SK-N-SH (cell line): ENCODE data around the gene CDC14B. TPM values are rescaled to one million over a fixed set of nuclear protein-coding genes. Genes with fewer than 3 reads are reported as not detected.

Source experiments
- CTCF ChIA-PET: fragments of 300-600, 350-600 bp; formaldehyde crosslinking; extraction: SDS; loops from one replicate; lab custom pipeline; 2021; lab: Yijun Ruan, JAX
- POLR2A ChIA-PET: fragments of 350-600 bp; sonication (Branson Sonifier 250); formaldehyde crosslinking; extraction: SDS; loops from one replicate; lab custom pipeline; 2020; ENCODE audit warnings: antibody characterized with exemption, inconsistent platforms; lab: Yijun Ruan, JAX
- DNase-seq: peaks from one replicate; pipeline ENCODE4 v3.0.0; 2012
- H2AFZ ChIP-seq: fragments of 200-600 bp; sonication (generic); 2 replicates; pipeline ENCODE4 v1.8.1; 2016; ENCODE audit warnings: antibody characterized with exemption, mild to moderate bottlenecking, low read depth
- H3F3A ChIP-seq: fragments of 200-600 bp; sonication (generic); replicated peaks from 2 replicates; pipeline ENCODE3; 2016; ENCODE audit warnings: antibody characterized with exemption, mild to moderate bottlenecking; ENCODE audit not compliant: insufficient read depth
- H3K27ac ChIP-seq, 2 experiments: fragments of 200-500 bp in 1 of 2; fragments of 200-600 bp in 1 of 2; sonication (Bioruptor generic) in 1 of 2; sonication (generic), shearing (Covaris generic) in 1 of 2; 2 replicates each; pipeline versions ENCODE4 v1.5.1 to v1.6.1; 2014 to 2016; ENCODE audit warnings: low read depth in 2 of 2, inconsistent platforms in 1 of 2, low read length in 1 of 2, mild to moderate bottlenecking in 1 of 2, mixed read lengths in 1 of 2
- H3K27me3 ChIP-seq: fragments of 200-600 bp; sonication (generic), shearing (Covaris generic); 2 replicates; pipeline ENCODE4 v1.6.1; 2016; ENCODE audit warnings: mixed run types; ENCODE audit not compliant: insufficient read depth
- H3K36me3 ChIP-seq, 2 experiments: fragments of 200-500 bp in 1 of 2; fragments of 200-600 bp in 1 of 2; sonication (Bioruptor generic) in 1 of 2; sonication (generic) in 1 of 2; replicated peaks in 1 of 2; 2 replicates each; pipeline versions ENCODE3 to v1.5.1; 2014 to 2016; ENCODE audit warnings: low read length in 1 of 2, mild to moderate bottlenecking in 1 of 2; ENCODE audit not compliant: insufficient read depth in 2 of 2, control insufficient read depth in 1 of 2
- H3K4me1 ChIP-seq, 2 experiments: fragments of 200-500 bp in 1 of 2; fragments of 200-600 bp in 1 of 2; sonication (Bioruptor generic) in 1 of 2; sonication (generic), shearing (Covaris generic) in 1 of 2; 2 replicates each; pipeline versions ENCODE4 v1.5.1 to v1.6.1; 2014 to 2016; ENCODE audit warnings: low read depth in 1 of 2, low read length in 1 of 2, mixed run types in 1 of 2; ENCODE audit not compliant: insufficient read depth in 2 of 2, control insufficient read depth in 1 of 2
- H3K4me2 ChIP-seq: fragments of 200-600 bp; sonication (generic), shearing (Covaris generic); 2 replicates; pipeline ENCODE4 v1.6.1; 2017; ENCODE audit warnings: mixed run types
- H3K4me3 ChIP-seq, 2 experiments: fragments of 200-500 bp in 1 of 2; fragments of 200-600 bp in 1 of 2; sonication (Bioruptor generic) in 1 of 2; sonication (generic), shearing (Covaris generic) in 1 of 2; 2 replicates each; pipeline versions ENCODE4 v1.5.1 to v1.8.1; 2014 to 2016; ENCODE audit warnings: low read depth in 2 of 2, inconsistent platforms in 1 of 2, low read length in 1 of 2, mild to moderate bottlenecking in 1 of 2, mixed read lengths in 1 of 2, moderate library complexity in 1 of 2
- H3K79me2 ChIP-seq: fragments of 200-600 bp; sonication (generic); 2 replicates; pipeline ENCODE4 v1.8.1; 2017; ENCODE audit warnings: mild to moderate bottlenecking; ENCODE audit not compliant: insufficient read depth
- H3K9ac ChIP-seq: fragments of 200-600 bp; sonication (generic); 2 replicates; pipeline ENCODE4 v1.6.1; 2017; ENCODE audit warnings: mixed run types
- H3K9me2 ChIP-seq: fragments of 200-600 bp; sonication (generic); 2 replicates; pipeline ENCODE4 v1.6.1; 2017; ENCODE audit warnings: mixed run types
- H3K9me3 ChIP-seq: fragments of 200-600 bp; sonication (generic); 2 replicates; pipeline ENCODE4 v1.6.1; 2017; ENCODE audit warnings: mixed run types, mild to moderate bottlenecking, moderate library complexity
- H4K20me1 ChIP-seq: fragments of 200-600 bp; sonication (generic); 2 replicates; pipeline ENCODE4 v1.6.1; 2017; ENCODE audit warnings: mild to moderate bottlenecking, mixed run types; ENCODE audit not compliant: insufficient read depth
- CTCF ChIP-seq: fragments of 200-600 bp; sonication (generic); IDR thresholded peaks from 2 replicates; pipeline ENCODE4 v1.6.1; 2017; ENCODE audit warnings: antibody characterized with exemption, mild to moderate bottlenecking, moderate library complexity
- ELF1 ChIP-seq: IDR thresholded peaks from 2 replicates; pipeline ENCODE4 v1.4.0; 2012
- FOSL2 ChIP-seq: IDR thresholded peaks from 2 replicates; pipeline ENCODE4 v1.4.0; 2012; ENCODE audit warnings: low read depth, mild to moderate bottlenecking, moderate library complexity, borderline replicate concordance
- FOXM1 ChIP-seq: IDR thresholded peaks from 2 replicates; pipeline ENCODE4 v1.4.0; 2012; ENCODE audit warnings: low read depth, mild to moderate bottlenecking
- GABPA ChIP-seq: IDR thresholded peaks from 2 replicates; pipeline ENCODE4 v1.4.0; 2012; ENCODE audit warnings: low read depth, mild to moderate bottlenecking
- IRF3 ChIP-seq: fragments of 150-350 bp; IDR thresholded peaks from 2 replicates; pipeline ENCODE4 v1.6.1; 2016; ENCODE audit warnings: mild to moderate bottlenecking, low read depth, low read length
- JUND ChIP-seq: IDR thresholded peaks from 2 replicates; pipeline ENCODE4 v1.4.0; 2012
- MXI1 ChIP-seq: IDR thresholded peaks from 2 replicates; pipeline ENCODE4 v1.6.1; 2012; ENCODE audit warnings: mild to moderate bottlenecking, low read depth, low read length, improper control_type of control experiment
- PBX3 ChIP-seq: IDR thresholded peaks from 2 replicates; pipeline ENCODE4; 2012
- POLR2AphosphoS5 ChIP-seq: IDR thresholded peaks from 2 replicates; pipeline ENCODE4 v1.6.1; 2012; ENCODE audit warnings: low read depth, low read length
- RAD21 ChIP-seq: IDR thresholded peaks from 2 replicates; pipeline ENCODE4 v1.6.1; 2012; ENCODE audit warnings: mild to moderate bottlenecking, low read length
- RCOR1 ChIP-seq: fragments of 150-350 bp; IDR thresholded peaks from 2 replicates; pipeline ENCODE4 v1.6.1; 2017; ENCODE audit warnings: antibody characterized with exemption, low read length
- REST ChIP-seq: IDR thresholded peaks from 2 replicates; pipeline ENCODE4 v1.6.1; 2012; ENCODE audit warnings: mild to moderate bottlenecking, low read depth, low read length, moderate library complexity
- RFX5 ChIP-seq: IDR thresholded peaks from 2 replicates; pipeline ENCODE4 v1.6.1; 2012; ENCODE audit warnings: mild to moderate bottlenecking, improper control_type of control experiment, low read length
- RXRA ChIP-seq: IDR thresholded peaks from 2 replicates; pipeline ENCODE4 v1.4.0; 2012; ENCODE audit warnings: low read depth, mild to moderate bottlenecking, borderline replicate concordance
- SIN3A ChIP-seq: IDR thresholded peaks from 2 replicates; pipeline ENCODE4 v1.6.1; 2012; ENCODE audit warnings: low read depth, mild to moderate bottlenecking, low read length, moderate library complexity, borderline replicate concordance
- SMC3 ChIP-seq: IDR thresholded peaks from 2 replicates; pipeline ENCODE4 v1.6.1; 2012; ENCODE audit warnings: low read depth, low read length, improper control_type of control experiment
- TAF1 ChIP-seq: IDR thresholded peaks from 2 replicates; pipeline ENCODE4 v1.6.1; 2012; ENCODE audit warnings: low read depth, mild to moderate bottlenecking, low read length, moderate library complexity, borderline replicate concordance
- USF1 ChIP-seq: IDR thresholded peaks from 2 replicates; pipeline ENCODE4 v1.4.0; 2012; ENCODE audit warnings: low read depth, borderline replicate concordance
- ZBTB33 ChIP-seq: IDR thresholded peaks from 2 replicates; pipeline ENCODE4 v1.4.0; 2012; ENCODE audit warnings: low read depth, borderline replicate concordance
- whole genome bisulfite sequencing: methylation state at CpG from one replicate; pipeline ENCODE4 v1.1.6; 2017; ENCODE audit warnings: low lambda C conversion rate; 5-methylcytosine and 5-hydroxymethylcytosine counted together
- polyA plus RNA-seq, 3 experiments: library from polyadenylated mRNA; depleted of rRNA; stranded (reverse); fragments of >200 nt; gene quantifications; 2 replicates each; pipeline ENCODE4 v1.2.3, GENCODE V29; 2012

The CDC14B gene
- polyA plus RNA-seq, 1 of the 3 experiments (the other 2 are of a cell fraction): 10.1 TPM

GRCh38 chr9:96486386-96487028 lies 133.1 kb downstream of the CDC14B start (continued):
- TF ChIP-seq USF1: 0 out of 2 replicates have a peak, but pooled peaks have one; percentile 6
- TF ChIP-seq IRF3: no peak
- no peak for TF ChIP-seq RFX5
- TF ChIP-seq JUND: peak; percentile 77
- no peak for TF ChIP-seq RAD21
- no peak for TF ChIP-seq ZBTB33
- TF ChIP-seq TAF1: no peak
- 0 out of 2 replicates have a peak, but pooled peaks have one; percentile 63 for TF ChIP-seq POLR2AphosphoS5

- Histone ChIP-seq H3F3A (peaks cover 17% of the 10 kb centered on the region), H3K4me2 (no peak overlapping the region), H3K4me3 (no peak overlapping the region), H4K20me1 (no peaks in the 10 kb centered on the region), H3K27me3 (no peaks in the 10 kb centered on the region), H3K4me1 (peaks cover 13 to 27% of the 10 kb centered on the region in 2 experiments), H3K9ac (no peak overlapping the region), H3K9me3 (no peaks in the 10 kb centered on the region), H3K36me3 (peaks cover 30 to 57% of the 10 kb centered on the region in 2 experiments), H3K27ac (peak overlapping the region; percentile 1 to 71; a peak in 3 of 4 replicates), H3K79me2 (peaks cover 3% of the 10 kb centered on the region; the same call in 1 of the 2 replicates), H3K9me2 (no peaks in the 10 kb centered on the region), H2AFZ (no peak overlapping the region)
- ChIA-PET CTCF (no interaction called here), POLR2A (no interaction called here)
- WGBS: 98% methylated on average over 14 of the region's 16 CpGs
- no peak for DNase-seq
- TF ChIP-seq MXI1 (no peak), RXRA (no peak), SMC3 (no peak), ELF1 (no peak), FOSL2 (no peak), FOXM1 (no peak), CTCF (no peak), RCOR1 (no peak), PBX3 (no peak), GABPA (no peak), JUND (no peak), IRF3 (no peak), REST (no peak), SIN3A (no peak)
Measured at GRCh38 chr9:96485280-96485679, 134.4 kb downstream of the CDC14B start.
